Globus pallidus (tissue), 1 donor: ENCODE measurements around the gene NPHP4.
"Not testable (repeated sequence)": the region's sequence is repeated elsewhere in the genome, so short reads cannot be mapped to it uniquely, and the experiment has no call there.

Source experiments
- DNase-seq: peaks from one replicate; pipeline ENCODE4 v3.0.0-alpha.2; 2015; ENCODE audit warnings: low spot score

NPHP4 gene

DNA sequence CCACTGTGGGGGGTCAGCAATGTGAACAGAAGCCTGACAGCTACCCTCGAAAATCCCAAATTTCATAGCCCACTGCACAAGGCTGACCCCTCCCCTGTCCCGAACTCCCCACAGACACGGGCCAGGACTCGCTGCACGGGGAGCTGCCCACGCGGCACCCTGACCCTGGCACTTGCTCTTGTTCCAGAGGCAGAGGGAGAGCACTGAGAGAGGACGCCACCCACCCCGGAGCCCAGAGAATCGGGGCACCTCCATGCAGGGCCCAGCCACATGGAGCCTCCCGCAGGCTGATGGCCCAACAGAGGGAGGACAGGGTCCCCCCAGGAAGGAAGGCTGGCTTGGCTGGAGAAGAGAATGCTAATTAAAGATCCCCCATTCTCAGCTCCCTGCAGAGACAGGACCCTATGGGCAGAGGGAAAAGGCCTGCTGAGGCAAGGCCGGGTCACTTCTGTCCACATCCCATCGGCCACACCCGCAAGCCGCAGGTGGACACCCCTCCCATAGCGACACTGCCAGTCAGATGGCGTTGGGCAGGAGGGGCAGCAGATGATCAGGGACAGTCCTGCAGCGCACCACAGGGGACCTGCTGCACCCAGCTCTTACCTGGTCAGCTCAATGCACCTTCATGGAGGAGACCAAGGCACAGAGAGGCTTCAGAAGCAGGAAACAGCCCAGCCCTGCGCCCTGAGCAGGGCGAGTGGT is 136.9 kb downstream of the NPHP4 start:
- DNase-seq, result no peak

DNA sequence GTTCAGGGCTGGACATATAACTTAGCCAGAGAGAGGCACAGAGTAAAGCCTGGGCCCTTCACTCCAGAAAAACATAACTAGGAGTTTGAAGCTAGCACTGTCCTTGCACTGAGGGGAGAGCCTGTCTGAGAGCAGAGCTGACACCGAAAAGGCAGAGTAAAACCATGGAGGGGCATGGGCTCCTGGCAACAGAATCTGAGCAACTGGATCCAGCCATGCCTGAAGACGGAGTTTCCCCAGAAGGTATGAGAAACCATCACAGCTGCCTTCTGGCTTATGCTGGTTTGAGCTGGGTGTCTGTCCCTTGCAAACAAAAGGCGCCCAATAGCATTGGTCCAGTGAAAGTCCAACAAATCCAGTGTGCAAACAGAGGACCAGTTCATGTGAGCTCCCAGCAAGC is 137.5 kb downstream of the NPHP4 start:
- no peak for DNase-seq

DNA sequence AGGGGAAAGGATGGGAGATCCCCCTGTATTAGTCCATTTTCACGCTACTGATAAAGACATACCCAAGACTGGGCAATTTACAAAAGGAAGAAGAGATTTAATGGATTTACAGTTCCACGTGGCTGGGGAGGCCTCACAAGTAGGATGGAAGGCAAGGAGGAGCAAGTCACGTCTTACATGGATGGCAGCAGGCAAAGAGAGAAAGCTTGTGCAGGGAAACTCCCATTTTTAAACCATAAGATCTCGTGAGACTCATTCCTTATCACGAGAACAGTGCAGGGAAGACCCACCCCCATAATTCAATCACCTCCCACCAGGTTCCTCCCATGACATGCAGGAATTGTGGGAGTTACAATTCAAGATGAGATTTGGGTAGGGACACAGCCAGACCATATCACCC is 138.4 kb downstream of the NPHP4 start:
- DNase-seq, result not testable (repeated sequence)

DNA sequence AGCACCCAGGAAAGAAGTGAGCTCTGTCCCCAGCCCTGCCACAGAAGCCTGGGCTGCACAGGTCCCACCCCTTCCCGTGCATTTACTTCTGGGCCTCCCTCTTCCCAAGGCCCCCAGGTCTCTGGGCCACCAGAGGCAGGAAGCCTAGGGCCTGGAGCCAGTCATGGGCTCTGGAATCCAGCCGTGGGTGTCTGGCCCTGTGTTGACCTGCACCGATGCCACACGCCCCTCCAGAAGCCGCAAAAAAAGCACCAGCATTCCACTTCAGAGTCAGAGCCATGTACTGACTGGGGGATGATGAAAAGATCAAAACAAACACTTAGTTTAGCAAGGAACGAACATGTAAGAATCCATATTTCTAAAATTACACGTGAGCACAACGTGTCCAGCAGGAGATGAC is 141.7 kb downstream of the NPHP4 start:
- no peak for DNase-seq

DNA sequence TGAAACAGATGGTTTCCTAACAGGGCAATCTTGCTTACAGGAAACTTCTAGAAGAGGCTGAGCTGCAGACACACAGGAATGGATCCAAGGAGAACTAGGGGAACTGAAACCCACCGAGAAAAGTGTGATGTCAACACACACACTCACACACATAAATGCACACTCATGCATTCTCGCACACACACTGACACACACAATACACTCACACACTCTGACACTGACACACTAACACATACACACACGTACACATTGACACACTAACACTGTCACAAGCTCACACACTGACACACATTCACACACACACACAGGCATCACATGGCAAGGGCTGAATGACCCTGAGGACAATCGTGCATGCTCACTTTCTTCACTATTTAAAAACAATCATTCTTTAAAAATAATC is 142.7 kb downstream of the NPHP4 start:
- no peak for DNase-seq

DNA sequence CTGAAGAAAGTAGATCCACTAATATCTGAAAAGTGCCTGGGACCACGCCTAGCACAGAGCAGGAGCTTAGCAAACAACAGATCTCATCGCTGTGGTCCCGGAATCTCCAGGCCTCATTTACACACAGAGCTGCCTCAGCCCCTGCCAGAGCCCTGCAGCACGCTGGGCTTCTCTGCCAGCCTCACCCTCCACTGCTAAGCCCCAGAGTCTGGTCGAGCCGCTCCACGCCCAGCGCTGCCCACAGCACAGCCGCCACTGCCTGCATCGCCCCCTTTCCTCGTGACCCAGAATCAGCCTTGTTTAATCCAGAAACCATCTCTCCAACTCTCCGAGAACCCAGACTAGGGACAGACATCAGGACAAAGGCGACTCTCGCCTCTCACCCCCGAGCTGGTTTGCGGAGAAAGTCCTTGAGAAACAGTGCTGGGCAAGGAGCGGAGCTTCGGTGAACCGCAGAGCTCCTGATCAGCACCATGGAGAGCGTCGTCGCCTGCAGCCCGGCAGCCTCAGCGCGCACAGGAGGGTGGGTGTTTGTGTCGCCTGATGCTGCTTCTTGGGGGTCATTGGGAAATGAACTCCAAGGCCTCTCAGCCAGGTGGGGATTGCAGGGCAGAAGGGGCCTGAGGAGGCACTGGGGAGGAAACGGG is 145.1 kb downstream of the NPHP4 start:
- no peak for DNase-seq

DNA sequence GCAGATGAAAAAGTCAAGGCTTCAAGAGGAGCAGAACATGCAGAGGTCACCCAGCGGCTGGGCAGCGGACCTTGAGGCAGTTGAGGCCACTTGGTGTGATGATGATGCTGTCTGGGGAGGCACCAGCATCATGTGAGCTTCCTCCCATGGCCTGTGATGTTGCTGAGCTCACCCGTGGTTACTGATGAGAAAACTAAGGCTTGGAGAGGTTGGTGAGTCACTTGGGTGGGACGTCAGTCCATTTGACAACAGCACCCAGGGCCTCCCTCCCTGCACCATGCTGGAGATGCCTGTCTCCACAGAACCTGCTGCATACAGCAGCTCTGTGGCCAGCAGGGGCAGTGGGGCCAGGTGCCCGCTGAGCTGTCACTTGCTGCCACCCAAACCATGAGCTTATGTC is 146.8 kb downstream of the NPHP4 start:
- no peak for DNase-seq

DNA sequence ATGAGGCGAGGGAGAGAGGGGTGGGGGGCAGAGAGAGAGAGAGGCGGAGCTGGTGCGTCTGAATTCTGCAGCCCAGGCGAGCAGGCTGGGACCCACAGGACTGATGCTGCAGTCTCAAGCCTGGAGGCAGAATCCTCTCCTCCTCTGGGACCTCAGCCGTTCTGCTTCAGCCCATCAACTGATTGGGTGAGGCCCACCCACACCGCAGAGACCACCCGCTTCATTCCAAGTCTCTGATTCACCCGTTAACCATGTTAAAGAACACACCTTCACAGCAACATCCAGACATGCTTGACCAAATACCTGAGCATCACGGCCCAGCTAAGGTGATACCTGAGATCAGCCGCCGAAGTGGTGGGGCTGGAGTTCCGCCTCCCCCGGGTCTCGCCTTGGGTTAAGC is 147.8 kb downstream of the NPHP4 start:
- DNase-seq, result no peak

DNA sequence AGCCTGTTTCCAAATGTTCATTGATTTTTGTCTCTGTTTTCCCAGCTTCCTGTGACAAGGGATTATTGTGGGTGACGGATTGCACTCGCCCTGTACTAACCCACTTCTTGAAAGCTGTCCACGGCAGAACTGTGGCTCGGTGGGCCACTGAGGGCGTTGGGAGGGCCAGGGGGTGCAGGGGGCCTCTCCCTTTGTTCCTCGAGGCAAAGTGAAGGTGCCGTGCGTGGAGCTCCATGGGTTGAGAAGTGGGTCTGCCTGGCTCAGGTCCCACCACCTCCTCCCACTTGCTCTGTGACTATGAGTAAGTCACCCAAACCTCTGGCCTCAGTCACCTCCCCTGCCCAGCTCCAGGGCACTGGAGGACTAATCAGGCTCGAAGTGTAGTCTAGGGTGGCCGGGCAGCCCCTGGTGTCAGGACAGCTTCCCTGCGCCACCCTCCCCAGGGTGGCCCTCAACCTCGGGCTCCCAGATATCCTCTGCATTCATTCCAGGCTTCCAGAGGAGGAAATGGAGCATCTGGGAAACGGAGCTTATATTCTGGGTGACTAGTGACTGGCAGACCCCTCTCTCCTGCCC is 148.6 kb downstream of the NPHP4 start:
- DNase-seq, result no peak

DNA sequence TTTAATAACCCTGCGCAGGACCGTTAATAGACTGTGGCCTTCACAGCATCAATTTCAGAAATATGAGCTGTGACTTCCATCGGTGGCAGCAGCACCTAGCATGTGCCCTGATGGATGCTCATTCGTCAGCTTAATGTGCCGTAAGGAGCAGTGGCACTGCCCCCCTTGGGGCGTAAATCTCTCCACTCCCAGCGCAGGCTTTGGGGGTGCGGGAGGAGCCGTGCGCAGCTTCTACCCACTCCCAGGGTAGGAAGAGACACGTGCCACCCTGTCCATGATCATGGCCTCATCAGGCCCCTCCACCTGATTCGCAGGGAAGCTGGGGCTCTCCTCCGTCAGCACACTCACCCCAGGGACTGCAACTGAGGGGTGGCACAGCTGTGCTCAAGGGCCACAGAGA is 149.5 kb downstream of the NPHP4 start:
- no peak for DNase-seq

DNA sequence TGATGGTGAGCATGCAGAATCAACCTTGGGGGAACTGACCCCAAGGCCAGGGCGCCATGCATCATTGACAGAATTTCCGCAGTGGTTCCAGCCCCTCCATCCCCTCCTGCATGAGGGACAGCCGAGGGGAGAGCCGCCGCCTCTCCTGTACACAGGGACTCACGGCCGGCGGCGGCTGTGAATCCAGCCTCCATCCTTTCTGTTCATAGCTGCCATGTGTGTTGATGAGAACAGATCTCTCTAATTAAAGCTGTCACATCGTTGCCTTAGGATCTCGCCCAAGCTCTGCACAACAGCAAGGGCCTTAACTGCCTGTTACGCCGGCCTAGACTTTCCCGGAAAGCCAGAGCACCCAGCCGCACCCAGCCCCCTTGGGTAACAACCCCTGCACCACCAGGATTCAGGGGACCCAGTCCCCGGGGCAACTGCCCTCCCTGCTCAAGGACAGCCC is 151.6 kb downstream of the NPHP4 start:
- no peak for DNase-seq

DNA sequence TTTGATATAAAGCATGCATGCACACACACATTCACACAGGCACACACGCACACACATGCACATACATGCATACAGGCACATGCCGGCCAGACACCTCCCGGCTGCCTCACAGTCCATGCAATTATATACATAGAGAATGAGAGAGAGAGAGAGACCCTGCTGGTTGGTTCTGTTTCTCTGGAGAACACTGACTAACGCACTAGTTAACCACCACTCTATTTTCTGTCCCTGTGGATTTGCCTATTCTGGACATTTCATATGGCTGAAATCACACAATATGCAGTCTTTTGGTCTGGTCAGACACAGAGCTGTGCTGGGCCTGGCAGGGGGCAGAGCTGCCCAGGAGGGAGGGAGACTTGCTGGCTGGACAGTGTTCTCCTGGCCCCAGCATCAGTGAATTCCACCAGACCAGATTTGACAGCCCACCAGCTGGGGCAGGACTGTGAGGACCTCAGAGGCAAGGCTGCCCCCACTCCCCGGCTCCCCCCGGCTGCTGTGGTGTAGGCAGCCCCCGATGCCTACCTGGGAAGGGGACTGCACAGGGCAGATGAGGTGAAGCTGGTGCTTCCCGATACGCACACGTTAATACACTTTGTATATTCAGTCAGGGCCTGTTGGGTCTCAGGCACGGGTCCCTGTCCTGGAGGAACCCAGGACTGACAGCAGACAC is 152.2 kb downstream of the NPHP4 start:
- no peak for DNase-seq

DNA sequence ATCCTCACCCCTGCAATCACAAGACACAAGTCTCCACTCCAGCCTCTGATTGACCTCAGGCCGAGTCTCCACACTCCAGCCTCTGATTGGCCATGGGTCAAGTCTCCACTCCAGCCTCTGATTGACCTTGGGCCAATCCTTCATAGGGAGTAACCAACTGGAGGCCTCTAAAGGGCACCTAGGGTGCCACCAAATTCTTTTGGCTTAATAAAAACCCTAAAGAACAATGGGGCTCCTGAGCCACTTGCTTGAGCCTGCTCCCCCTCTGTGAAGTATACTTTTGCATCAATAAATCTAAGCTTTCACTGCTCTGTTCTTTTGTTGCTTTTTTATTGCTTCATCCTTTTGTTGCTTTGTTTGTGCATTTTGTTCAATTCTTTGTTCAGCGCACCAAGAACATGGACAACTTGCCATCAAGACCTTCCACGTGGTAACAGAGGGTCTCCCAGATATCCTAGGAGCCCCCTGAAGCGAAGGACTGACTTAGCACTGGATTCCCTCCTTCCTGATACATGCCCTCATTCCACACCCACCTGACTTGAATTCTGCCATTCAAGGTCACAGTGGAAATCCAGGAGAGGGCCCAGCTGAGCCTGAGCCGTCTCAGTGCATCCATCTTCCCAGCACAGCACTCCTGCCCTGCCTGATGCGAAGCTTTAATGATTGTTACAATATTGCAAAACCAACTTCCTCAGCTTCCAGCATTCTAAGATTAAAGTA is 152.9 kb downstream of the NPHP4 start:
- no peak for DNase-seq

DNA sequence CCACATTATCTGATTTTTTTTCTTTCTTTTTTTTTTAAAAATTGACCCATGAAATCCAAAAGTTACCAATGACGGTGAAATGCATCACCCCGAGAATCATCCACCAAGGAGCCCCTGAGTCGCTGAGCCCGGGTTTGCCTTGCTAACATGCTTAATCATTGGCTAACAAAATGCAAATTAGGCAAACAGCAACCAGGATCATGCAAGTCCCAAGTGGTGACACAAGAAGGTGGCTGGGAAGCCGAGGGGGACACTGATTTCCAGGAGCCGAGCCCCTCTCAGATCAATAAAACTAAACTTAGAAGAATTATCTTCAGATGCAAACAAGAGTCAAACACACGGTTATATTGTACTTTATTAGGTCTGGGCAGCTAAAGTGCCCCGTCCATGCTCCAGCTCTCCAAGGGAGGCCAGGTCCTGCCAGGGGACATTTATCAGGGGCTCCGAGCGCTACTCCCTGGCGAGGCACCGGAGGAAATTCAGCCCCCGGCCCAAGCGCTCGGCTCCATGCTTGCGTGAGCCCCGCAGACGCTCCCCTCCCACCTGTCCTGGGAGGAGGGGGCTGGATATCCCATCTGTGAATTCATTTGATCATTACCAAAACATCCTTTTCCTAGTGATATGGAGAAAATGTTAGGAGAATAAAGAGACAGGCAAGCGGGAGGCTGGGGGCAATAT is 154.1 kb downstream of the NPHP4 start:
- DNase-seq, result no peak

DNA sequence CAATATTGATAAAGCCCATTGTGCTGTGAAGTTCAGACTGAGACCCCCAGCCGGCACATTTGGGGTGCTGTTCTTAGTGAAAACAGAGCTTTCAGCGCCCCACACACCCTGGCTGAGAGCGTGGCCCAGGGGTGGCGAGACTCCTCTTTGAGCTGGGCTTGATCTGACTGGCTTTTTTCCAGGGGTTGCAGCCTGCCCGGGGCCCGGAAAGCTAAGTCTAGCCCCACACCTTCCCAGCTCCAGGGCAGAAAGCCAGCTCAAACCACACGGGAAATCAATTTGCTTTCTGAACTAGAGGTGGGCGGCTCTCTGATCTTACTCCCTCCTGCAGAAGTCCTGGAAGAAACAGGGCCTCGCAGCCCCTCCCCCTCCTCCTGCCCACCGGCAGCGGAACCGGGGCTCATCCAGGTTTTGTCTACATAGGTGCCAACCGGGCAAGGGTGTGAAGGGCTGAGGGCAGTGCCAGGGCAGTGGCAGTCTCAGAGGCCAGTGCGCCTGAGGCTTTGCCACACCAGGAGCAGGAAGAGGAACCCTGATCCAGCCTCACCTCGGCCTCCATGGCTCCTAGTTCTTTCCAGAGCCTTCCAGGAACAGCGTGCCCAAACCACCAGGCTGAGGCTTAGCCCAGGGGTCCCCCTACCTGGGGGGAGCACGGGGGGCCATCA is 155.3 kb downstream of the NPHP4 start:
- no peak for DNase-seq

DNA sequence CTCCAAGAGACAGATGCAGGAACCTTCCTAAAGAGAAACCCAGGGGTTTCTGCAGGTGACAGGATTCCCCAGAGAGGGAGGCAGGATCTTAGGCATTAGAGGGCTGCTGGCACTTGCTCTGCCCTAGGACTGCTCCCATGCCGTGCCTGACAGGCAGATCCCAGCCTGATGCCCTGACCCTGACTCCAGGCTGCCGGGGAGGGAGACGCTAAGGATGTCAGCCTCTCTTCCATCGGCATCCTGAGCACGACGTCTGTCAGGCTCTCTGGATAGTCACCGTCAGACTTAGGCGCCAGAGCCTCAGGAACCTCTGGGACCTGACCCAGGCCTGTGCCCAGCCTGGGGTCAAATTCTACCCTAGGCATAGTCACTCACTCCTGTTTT is 157.1 kb downstream of the NPHP4 start:
- no peak for DNase-seq

DNA sequence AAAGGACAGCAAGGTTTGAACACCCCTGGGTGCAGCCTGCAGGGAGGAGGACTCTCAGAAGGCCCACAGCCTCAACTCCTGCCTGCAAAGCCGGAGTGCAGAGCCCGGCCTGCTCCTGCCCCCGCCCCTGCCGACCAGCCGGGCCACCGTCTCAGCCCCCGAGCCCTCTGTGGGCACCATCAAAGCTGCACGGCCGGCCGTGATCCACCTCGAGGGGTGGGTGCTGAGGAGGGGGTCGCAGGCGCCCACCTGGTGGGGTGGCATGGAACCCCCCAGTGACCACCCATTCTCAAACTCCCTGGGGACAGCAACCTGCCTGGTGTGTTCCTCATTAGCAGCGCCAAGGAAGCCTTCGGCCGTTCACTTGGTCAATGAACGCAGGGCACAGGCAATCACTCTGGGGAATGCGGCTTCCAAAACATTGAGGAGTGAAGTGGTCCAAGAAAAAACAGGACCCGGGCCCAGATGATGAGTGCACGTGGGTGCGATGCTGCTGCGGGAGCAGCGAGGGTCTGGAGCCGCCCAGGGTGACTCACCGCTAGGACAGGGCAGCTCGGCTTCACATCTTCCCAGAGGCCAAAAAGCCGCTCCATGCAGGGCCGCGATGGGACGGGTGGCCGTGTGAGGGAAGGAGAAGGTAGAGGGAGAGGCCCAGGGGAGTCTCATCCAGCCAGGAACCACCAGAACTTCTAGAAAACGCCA is 157.6 kb downstream of the NPHP4 start:
- DNase-seq, result no peak

DNA sequence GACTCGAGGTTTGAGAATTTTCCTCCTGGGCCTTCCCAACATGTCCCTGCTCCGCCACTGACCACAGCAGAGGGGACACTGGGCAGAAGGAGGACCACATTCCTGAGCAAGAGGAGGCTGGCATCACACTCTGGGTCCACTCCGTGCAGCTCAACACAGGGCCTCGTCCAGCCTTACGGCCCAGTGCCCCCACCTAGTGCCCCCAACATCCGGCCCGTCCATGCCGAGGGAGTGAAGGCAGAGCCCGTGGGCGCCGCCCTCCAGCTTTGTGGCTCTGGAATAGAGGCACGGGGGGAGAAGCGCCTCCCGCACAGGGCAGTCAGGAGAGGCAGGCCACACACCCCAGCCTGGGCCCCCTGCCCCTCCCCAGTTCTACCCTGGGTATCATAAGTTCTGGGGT is 158.3 kb downstream of the NPHP4 start:
- no peak for DNase-seq

DNA sequence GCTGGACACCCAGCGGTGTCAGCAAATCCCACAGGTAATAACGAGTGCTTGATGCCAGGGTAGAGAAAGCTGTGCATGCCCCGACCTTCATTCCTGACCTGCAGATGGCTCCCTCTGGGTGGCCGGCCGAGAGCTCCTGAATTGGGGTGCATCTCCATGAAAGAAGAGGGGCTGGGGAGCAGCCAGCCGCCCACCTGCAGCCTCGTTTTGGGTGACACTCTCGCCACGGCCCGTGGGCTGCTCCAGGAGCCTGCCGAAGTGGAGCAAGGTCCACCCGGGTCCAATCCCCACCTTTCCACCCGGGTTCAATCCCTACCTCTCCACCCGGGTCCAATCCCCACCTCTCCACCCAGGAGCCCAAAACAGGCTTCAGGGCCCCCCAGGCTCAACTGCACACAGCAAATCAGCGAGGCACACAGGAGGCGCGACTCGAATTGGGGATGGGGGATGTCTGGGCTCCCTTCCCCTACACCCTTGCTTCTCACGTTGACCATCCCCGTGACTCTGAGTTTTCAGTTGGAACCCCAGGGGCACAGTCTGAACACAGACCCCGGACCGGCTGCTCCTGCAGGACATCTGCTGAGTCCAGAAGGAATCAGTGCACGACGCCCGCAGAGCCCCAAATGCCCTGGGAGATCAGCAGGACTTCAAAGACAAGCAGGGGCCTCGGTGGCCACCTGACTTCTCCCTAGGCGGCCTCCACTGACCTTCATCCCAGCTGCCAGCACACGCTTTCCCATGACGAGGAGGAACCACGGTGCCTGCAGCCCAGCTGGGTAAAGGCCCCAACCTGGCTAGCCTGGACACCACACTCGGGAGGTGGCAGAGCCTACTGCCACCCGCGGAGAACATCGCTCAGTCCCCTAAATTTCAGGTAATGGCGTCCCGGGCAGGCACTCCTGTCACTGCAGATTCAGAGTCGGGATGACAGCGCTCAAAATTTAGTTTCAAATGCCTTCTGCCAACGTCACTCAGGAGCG is 159.0 kb downstream of the NPHP4 start:
- DNase-seq, result no peak
